Gastrocnemius medialis (tissue), 4 donors: ENCODE measurements around the gene HLA-DQB1. TPM values are rescaled to one million over a fixed set of nuclear protein-coding genes. Genes with fewer than 3 reads are reported as not detected.

Experiments used
- ATAC-seq, 2 donors: fragments of 150-250 bp; one replicate each; pipeline ENCODE4 v1.9.1; 2016
- DNase-seq, 2 donors: peaks; one replicate each; pipeline ENCODE4 v3.0.0-alpha.2; 2019
- H3K27ac ChIP-seq, 4 donors: fragments of 200-600 bp; sonication (generic); 1 replicate in 1 of 4; 2 replicates in 3 of 4; pipeline ENCODE4 v1.5.1; 2016 to 2018; ENCODE audit warnings: mild to moderate bottlenecking in 2 of 4, moderate library complexity in 1 of 4
- H3K27me3 ChIP-seq, 3 donors: fragments of 200-600 bp; sonication (generic) in 2 of 3; 1 replicate in 1 of 3; 2 replicates in 2 of 3; pipeline versions ENCODE4 v1.5.1 to v1.6.0; 2016 to 2019; ENCODE audit warnings: mild to moderate bottlenecking in 1 of 3, moderate library complexity in 1 of 3
- H3K36me3 ChIP-seq, 2 donors: fragments of 200-600 bp; sonication (generic) in 1 of 2; one replicate each; pipeline ENCODE4 v1.5.1; 2017 to 2018
- H3K4me1 ChIP-seq, 2 donors: fragments of 200-600 bp; sonication (generic) in 1 of 2; one replicate each; pipeline ENCODE4 v1.5.1; 2016 to 2017; ENCODE audit warnings: mild to moderate bottlenecking in 2 of 2
- H3K4me3 ChIP-seq, 4 donors: fragments of 200-600 bp; sonication (generic) in 3 of 4; 1 replicate in 1 of 4; 2 replicates in 3 of 4; pipeline ENCODE4 v1.5.1; 2016 to 2019; ENCODE audit warnings: mild to moderate bottlenecking in 2 of 4
- H3K9me3 ChIP-seq, 3 donors: fragments of 200-600 bp; sonication (generic) in 2 of 3; 1 replicate in 1 of 3; 2 replicates in 2 of 3; pipeline ENCODE4 v1.5.1; 2016 to 2019
- POLR2A ChIP-seq, 2 donors: fragments of 450-650 bp; IDR thresholded peaks; one replicate each; pipeline ENCODE4 v1.6.1; 2017; ENCODE audit warnings: antibody characterized with exemption in 2 of 2, mild to moderate bottlenecking in 2 of 2, moderate library complexity in 2 of 2
- in situ Hi-C, 4 donors: fragments of 200-750 bp; cut with MboI; loops; one replicate each; pipeline versions ENCODE4 v1.15.0 to v1.8.0; 2017; ENCODE audit warnings: low sequenced_read_pairs in 4 of 4
- intact Hi-C: fragments of 100-400 bp; cut with DNase I; formaldehyde crosslinking; loops from one replicate; pipeline ENCODE4 v1.15.1; 2023; ENCODE audit warnings: low total_unique reads
- total RNA-seq, 4 donors: library from RNA; depleted of rRNA; stranded (reverse); fragments of >200 nt; gene quantifications; one replicate each; pipeline versions ENCODE4 v1.1.0 to v1.2.3, GENCODE V29; 2016
- TF ChIP-seq, protein P1 (sequence below), 5 experiments: fragments of 450-650 bp in 3 of 5; fragments of 200-600 bp in 2 of 5; sonication (generic) in 2 of 5; IDR thresholded peaks in 4 of 5; conservative IDR thresholded peaks in 1 of 5; 1 replicate in 4 of 5; 2 replicates in 1 of 5; pipeline ENCODE4 v1.5.1; 2016 to 2019; ENCODE audit warnings: antibody characterized with exemption in 5 of 5, mild to moderate bottlenecking in 3 of 5, moderate library complexity in 3 of 5

HLA-DQB1 gene
- total RNA-seq, 4 donors from 2014 or later: 0.22 to 2.2 (median 0.91) TPM

DNA sequence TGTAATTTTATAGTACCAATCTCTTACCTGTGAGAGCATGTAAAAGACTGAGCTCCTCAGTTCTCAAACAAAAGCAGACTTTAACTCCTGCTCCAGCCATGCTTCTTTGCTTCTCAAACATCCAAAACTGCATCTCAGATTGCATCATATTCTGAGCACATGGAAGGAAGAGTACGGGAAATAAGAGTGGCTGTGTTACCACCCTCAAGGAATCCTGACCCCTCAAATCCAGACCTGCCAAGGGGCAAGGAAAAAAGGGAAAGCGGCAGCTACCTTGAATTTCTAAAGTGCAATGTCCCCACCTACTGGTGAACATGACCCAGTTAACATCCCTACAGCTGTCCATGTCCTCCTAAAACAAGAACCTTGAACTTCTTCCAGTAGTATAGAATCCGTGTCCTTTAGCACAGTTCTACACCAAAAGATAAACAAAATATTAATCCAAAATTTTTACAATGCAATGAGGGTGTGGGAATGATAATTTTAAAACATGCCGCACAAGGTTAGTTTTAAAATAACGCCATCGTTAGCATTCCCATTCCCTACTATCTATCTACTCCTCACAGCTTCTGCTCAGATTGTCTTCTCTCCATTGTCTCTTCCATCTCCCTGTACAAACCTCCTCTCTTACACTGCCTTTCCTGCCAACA, 34.1 kb upstream of the HLA-DQB1 start:
- Histone ChIP-seq H3K27ac (no peak overlapping the region), H3K4me1 (no peaks in the 10 kb centered on the region), H3K27me3 (peaks cover 0 to 4% (median 3%) of the 10 kb centered on the region in 3 donors), H3K4me3 (no peak overlapping the region), H3K36me3 (no peaks in the 10 kb centered on the region), H3K9me3 (no peaks in the 10 kb centered on the region)
- intact Hi-C loops: loop anchor here (2.0 to 5.0 kb wide), 2 partner anchors 268 to 286 kb away; no protein-coding TSS in a partner anchor
- peak in 1 of 2 donors; percentile 13 for DNase-seq
- ATAC-seq: peak; percentile 33 to 50
- in situ Hi-C loops: no loop called here
- no peak for TF ChIP-seq POLR2A (IDR thresholded peaks at IDR 0.05)
- TF ChIP-seq, protein P1, sequence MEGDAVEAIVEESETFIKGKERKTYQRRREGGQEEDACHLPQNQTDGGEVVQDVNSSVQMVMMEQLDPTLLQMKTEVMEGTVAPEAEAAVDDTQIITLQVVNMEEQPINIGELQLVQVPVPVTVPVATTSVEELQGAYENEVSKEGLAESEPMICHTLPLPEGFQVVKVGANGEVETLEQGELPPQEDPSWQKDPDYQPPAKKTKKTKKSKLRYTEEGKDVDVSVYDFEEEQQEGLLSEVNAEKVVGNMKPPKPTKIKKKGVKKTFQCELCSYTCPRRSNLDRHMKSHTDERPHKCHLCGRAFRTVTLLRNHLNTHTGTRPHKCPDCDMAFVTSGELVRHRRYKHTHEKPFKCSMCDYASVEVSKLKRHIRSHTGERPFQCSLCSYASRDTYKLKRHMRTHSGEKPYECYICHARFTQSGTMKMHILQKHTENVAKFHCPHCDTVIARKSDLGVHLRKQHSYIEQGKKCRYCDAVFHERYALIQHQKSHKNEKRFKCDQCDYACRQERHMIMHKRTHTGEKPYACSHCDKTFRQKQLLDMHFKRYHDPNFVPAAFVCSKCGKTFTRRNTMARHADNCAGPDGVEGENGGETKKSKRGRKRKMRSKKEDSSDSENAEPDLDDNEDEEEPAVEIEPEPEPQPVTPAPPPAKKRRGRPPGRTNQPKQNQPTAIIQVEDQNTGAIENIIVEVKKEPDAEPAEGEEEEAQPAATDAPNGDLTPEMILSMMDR (IDR thresholded peaks at IDR 0.05 in 4 of 5, conservative IDR thresholded peaks at IDR 0.05 in 1 of 5): peak in 4 of 5 experiments; percentile 22 to 58 (median 40)

DNA sequence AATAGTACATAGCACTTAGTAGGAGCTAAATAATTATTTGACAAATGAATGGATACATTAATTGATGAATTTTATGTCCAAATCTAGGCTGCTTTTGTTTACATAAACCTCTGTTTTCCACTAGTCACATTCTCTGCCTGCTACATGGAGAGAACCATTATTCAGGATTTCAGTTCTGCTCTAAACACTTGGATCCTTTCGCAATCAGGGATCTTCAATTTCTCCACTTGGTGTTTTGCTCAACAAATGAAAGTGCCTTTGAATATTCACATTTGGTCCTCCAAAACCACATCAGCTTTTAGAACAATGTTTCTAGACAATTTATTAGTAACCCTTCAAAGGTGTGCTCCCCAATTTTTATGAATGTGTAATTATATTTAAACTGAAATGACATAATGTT, 30.6 kb upstream of the HLA-DQB1 start:
- TF ChIP-seq POLR2A (IDR thresholded peaks at IDR 0.05): no peak
- TF ChIP-seq, protein P1 (IDR thresholded peaks at IDR 0.05 in 4 of 5, conservative IDR thresholded peaks at IDR 0.05 in 1 of 5): no peak
- Histone ChIP-seq H3K4me3 (no peak overlapping the region), H3K27ac (no peak overlapping the region), H3K9me3 (no peaks in the 10 kb centered on the region), H3K4me1 (no peaks in the 10 kb centered on the region), H3K27me3 (peaks cover 0 to 8% (median 0%) of the 10 kb centered on the region in 3 donors), H3K36me3 (no peaks in the 10 kb centered on the region)
- ATAC-seq (no peak), DNase-seq (no peak)
- intact Hi-C loops: no loop called here
- in situ Hi-C loops: loop anchor here (5.0 to 10.0 kb wide), 3 partner anchors 270 to 282 kb away; no protein-coding TSS in a partner anchor

DNA sequence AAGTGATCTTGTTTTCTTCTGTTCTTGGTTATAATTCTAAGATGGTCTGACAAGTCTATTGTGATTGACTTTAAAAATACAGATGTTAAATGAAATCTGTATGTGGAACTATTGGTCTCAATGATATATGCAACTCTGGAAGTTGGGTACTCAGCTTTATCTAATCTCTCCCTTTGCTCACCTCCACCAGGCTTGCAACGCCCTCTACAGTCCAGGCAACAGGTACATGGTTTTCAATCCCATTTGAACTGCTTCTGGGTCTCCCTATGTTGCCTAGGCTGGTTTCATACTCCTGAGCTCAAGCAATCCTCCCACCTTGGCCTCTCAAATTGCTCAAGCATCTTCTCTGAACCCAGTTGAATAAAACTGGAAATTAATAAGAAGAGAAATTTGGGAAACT, 25.6 kb upstream of the HLA-DQB1 start:
- no peak for DNase-seq
- H3K27me3 ChIP-seq: peaks cover 0 to 4% (median 0%) of the 10 kb centered on the region in 3 donors
- in situ Hi-C loops (loop anchor here in 3 of 4 donors (10.0 kb wide), 2 partner anchors 267 to 277 kb away; no protein-coding TSS in a partner anchor), intact Hi-C loops (no loop called here)
- no peak overlapping the region for H3K4me3 ChIP-seq
- TF ChIP-seq, protein P1 (IDR thresholded peaks at IDR 0.05 in 4 of 5, conservative IDR thresholded peaks at IDR 0.05 in 1 of 5): peak in 1 of 5 experiments; percentile 28
- TF ChIP-seq POLR2A (IDR thresholded peaks at IDR 0.05): no peak
- no peak overlapping the region for H3K27ac ChIP-seq
- no peaks in the 10 kb centered on the region for H3K4me1 ChIP-seq
- no peak for ATAC-seq
- H3K36me3 ChIP-seq: no peaks in the 10 kb centered on the region
- H3K9me3 ChIP-seq: no peaks in the 10 kb centered on the region

- in situ Hi-C loops (loop anchor here in 3 of 4 donors (10.0 kb wide), 2 partner anchors 265 to 275 kb away; no protein-coding TSS in a partner anchor), intact Hi-C loops (no loop called here)
- no peak overlapping the region for H3K27ac ChIP-seq
- no peak for TF ChIP-seq POLR2A (IDR thresholded peaks at IDR 0.05)
- TF ChIP-seq, protein P1 (IDR thresholded peaks at IDR 0.05 in 4 of 5, conservative IDR thresholded peaks at IDR 0.05 in 1 of 5): no peak
- no peaks in the 10 kb centered on the region for H3K4me1 ChIP-seq
- no peaks in the 10 kb centered on the region for H3K36me3 ChIP-seq
- H3K9me3 ChIP-seq: no peaks in the 10 kb centered on the region
- DNase-seq: no peak
- peaks cover 0 to 4% (median 0%) of the 10 kb centered on the region in 3 donors for H3K27me3 ChIP-seq
- no peak for ATAC-seq
- H3K4me3 ChIP-seq: no peak overlapping the region
Observed at GRCh38 chr6:32689531-32690501, 23.4 kb upstream of the HLA-DQB1 start.
